Measurements from ENCODE around the gene NUP153.

DNA sequence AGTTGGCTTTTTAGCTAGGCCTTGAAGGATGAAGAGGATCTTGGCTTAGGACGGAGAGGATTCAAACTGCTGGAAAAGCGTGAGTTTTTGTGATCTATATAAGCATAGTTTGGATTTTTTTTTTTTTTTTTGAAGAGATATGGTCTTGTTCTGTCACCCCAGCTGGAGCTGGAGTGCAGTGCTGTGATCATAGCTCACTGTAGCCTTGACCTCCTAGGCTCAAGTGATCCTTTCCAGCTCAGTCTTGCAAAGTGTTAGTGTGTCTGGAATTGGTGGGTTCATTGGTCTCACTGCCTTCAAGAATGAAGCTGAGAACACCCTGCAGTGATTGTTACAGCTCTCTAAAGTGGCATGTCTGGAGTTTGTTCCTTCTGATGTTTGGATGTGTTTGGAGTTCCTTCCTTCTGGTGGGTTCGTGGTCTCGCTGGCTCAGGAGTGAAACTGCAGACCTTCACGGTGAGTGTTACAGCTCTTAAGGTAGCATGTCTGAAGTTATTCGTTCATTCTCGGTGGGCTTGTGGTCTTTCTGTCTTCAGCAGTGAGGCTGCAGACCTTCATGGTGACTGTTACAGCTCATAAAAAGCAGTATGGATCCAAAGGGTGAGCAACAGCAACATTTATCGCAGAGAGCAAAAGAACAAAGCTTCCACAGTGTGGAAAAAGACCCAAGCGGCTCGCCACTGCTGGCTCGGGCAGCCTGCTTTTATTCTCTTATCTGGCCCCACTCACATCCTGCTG lies 37.5 kb upstream of the NUP153 start:
- no peak for TF ChIP-seq CTCF (conservative IDR thresholded peaks at IDR 0.05)
- TF ChIP-seq ZFX (IDR thresholded peaks at IDR 0.05) = no peak

All from C4-2B (cell line).